ACC112 (cell line): Measurements from ENCODE around the gene CRYZ.

Experiments used
- H2AFZ ChIP-seq: fragments of 200-600 bp; sonication (generic); one replicate; pipeline ENCODE4 v1.6.0; 2017; ENCODE audit warnings: antibody characterized with exemption, low read length; ENCODE audit not compliant: unreplicated experiment
- H3K27ac ChIP-seq: fragments of 200-600 bp; sonication (generic); 2 replicates; pipeline ENCODE4 v1.5.1; 2014; ENCODE audit warnings: low read depth, mild to moderate bottlenecking, antibody characterized with exemption, low read length, moderate library complexity
- H3K27me3 ChIP-seq: fragments of 200-600 bp; sonication (generic); 2 replicates; pipeline ENCODE4 v1.6.1; 2014; ENCODE audit warnings: mild to moderate bottlenecking, antibody characterized with exemption, low read length, moderate library complexity, mixed read lengths; ENCODE audit not compliant: insufficient read depth
- H3K36me3 ChIP-seq: fragments of 200-600 bp; sonication (generic); 2 replicates; pipeline ENCODE4 v1.6.1; 2016; ENCODE audit warnings: mild to moderate bottlenecking, antibody characterized with exemption, low read length, moderate library complexity, mixed read lengths; ENCODE audit not compliant: insufficient read depth
- H3K4me1 ChIP-seq: fragments of 200-600 bp; sonication (generic); one replicate; pipeline ENCODE4 v1.6.1; 2016; ENCODE audit warnings: low read length, mixed read lengths; ENCODE audit not compliant: insufficient read depth, unreplicated experiment, control insufficient read depth
- H3K4me3 ChIP-seq: fragments of 200-600 bp; sonication (generic); 2 replicates; pipeline ENCODE4 v1.5.1; 2014; ENCODE audit warnings: mild to moderate bottlenecking, low read depth, low read length
- H3K79me2 ChIP-seq: fragments of 200-600 bp; sonication (generic); one replicate; pipeline ENCODE4 v1.6.0; 2016; ENCODE audit warnings: low read length; ENCODE audit not compliant: control insufficient read depth, unreplicated experiment, insufficient read depth

CRYZ gene

GRCh38 chr1:74732960-74733603 is at the start of gene CRYZ, which contains the start of gene TYW3:
TSS of gene CRYZ (minus strand) at chr1:74733050. CDS start at chr1:74724821, 8,229 bp downstream.
TSS of gene TYW3 (plus strand) at chr1:74733152. CDS start at chr1:74733245, 93 bp downstream.
- peak within 1 kb of the TSS; percentile 83 for H2AFZ ChIP-seq
- H3K4me3 ChIP-seq: peak within 1 kb of the TSS; percentile 95
- no peaks in the 10 kb centered on the region for H3K27me3 ChIP-seq
- H3K79me2 ChIP-seq: peaks cover 55% of the 10 kb centered on the region
- peak within 1 kb of the TSS; percentile 86 for H3K27ac ChIP-seq
- peaks cover 40% of the 10 kb centered on the region for H3K4me1 ChIP-seq
- H3K36me3 ChIP-seq: peaks cover 13% of the 10 kb centered on the region

GRCh38 chr1:74780594-74780993 is 47.7 kb upstream of the CRYZ start:
- H3K79me2 ChIP-seq: no peaks in the 10 kb centered on the region
- H3K27ac ChIP-seq: no peak overlapping the region
- no peaks in the 10 kb centered on the region for H3K27me3 ChIP-seq
- H3K4me3 ChIP-seq: no peak overlapping the region
- H2AFZ ChIP-seq: no peak overlapping the region
- H3K4me1 ChIP-seq: no peaks in the 10 kb centered on the region
- no peaks in the 10 kb centered on the region for H3K36me3 ChIP-seq

GRCh38 chr1:74779750-74780149 is 46.9 kb upstream of the CRYZ start:
- no peak overlapping the region for H3K4me3 ChIP-seq
- H3K27ac ChIP-seq: no peak overlapping the region
- no peaks in the 10 kb centered on the region for H3K36me3 ChIP-seq
- no peaks in the 10 kb centered on the region for H3K4me1 ChIP-seq
- H3K79me2 ChIP-seq: no peaks in the 10 kb centered on the region
- no peak overlapping the region for H2AFZ ChIP-seq
- H3K27me3 ChIP-seq: no peaks in the 10 kb centered on the region

- Histone ChIP-seq H3K79me2 (no peaks in the 10 kb centered on the region), H3K36me3 (no peaks in the 10 kb centered on the region), H3K4me1 (peaks cover 13% of the 10 kb centered on the region), H3K27me3 (no peaks in the 10 kb centered on the region), H3K4me3 (no peak overlapping the region), H3K27ac (no peak overlapping the region), H2AFZ (no peak overlapping the region)
Observed at GRCh38 chr1:74777525-74777924, 44.7 kb upstream of the CRYZ start.

GRCh38 chr1:74775735-74776134 is 42.9 kb upstream of the CRYZ start:
- Histone ChIP-seq H3K27me3 (no peaks in the 10 kb centered on the region), H3K36me3 (no peaks in the 10 kb centered on the region), H3K4me3 (no peak overlapping the region), H2AFZ (peak overlapping the region; percentile 32), H3K4me1 (peaks cover 15% of the 10 kb centered on the region), H3K79me2 (no peaks in the 10 kb centered on the region), H3K27ac (no peak overlapping the region)

GRCh38 chr1:74773582-74773981 is 40.7 kb upstream of the CRYZ start:
- no peaks in the 10 kb centered on the region for H3K36me3 ChIP-seq
- H3K27me3 ChIP-seq: no peaks in the 10 kb centered on the region
- peaks cover 15% of the 10 kb centered on the region for H3K4me1 ChIP-seq
- H2AFZ ChIP-seq: peak overlapping the region; percentile 88
- peak overlapping the region; percentile 70; the same call in 1 of the 2 replicates for H3K4me3 ChIP-seq
- no peak overlapping the region for H3K27ac ChIP-seq
- H3K79me2 ChIP-seq: no peaks in the 10 kb centered on the region

GRCh38 chr1:74772945-74773344 is 40.1 kb upstream of the CRYZ start:
- Histone ChIP-seq H3K27me3 (no peaks in the 10 kb centered on the region), H3K4me1 (peaks cover 15% of the 10 kb centered on the region), H3K79me2 (no peaks in the 10 kb centered on the region), H3K4me3 (peak overlapping the region; percentile 70), H3K27ac (no peak overlapping the region; the same call in 1 of the 2 replicates), H2AFZ (peak overlapping the region; percentile 88), H3K36me3 (no peaks in the 10 kb centered on the region)

- Histone ChIP-seq H3K27me3 (no peaks in the 10 kb centered on the region), H3K79me2 (no peaks in the 10 kb centered on the region), H3K4me3 (peak overlapping the region; percentile 70), H3K36me3 (no peaks in the 10 kb centered on the region), H3K4me1 (peaks cover 15% of the 10 kb centered on the region), H2AFZ (peak overlapping the region; percentile 88), H3K27ac (no peak overlapping the region)
Observed at GRCh38 chr1:74771913-74772515, 39.2 kb upstream of the CRYZ start.

GRCh38 chr1:74767490-74767889 is 34.6 kb upstream of the CRYZ start:
- no peak overlapping the region for H3K4me3 ChIP-seq
- H3K27ac ChIP-seq: no peak overlapping the region
- peaks cover 2% of the 10 kb centered on the region for H3K4me1 ChIP-seq
- H3K27me3 ChIP-seq: no peaks in the 10 kb centered on the region
- no peak overlapping the region for H2AFZ ChIP-seq
- no peaks in the 10 kb centered on the region for H3K79me2 ChIP-seq
- peaks cover 11% of the 10 kb centered on the region for H3K36me3 ChIP-seq

GRCh38 chr1:74766579-74766978 is 33.7 kb upstream of the CRYZ start:
- no peaks in the 10 kb centered on the region for H3K79me2 ChIP-seq
- no peak overlapping the region for H3K27ac ChIP-seq
- H2AFZ ChIP-seq: no peak overlapping the region
- H3K36me3 ChIP-seq: peaks cover 14% of the 10 kb centered on the region
- H3K4me1 ChIP-seq: no peaks in the 10 kb centered on the region
- no peaks in the 10 kb centered on the region for H3K27me3 ChIP-seq
- H3K4me3 ChIP-seq: no peak overlapping the region

- no peak overlapping the region for H3K4me3 ChIP-seq
- peaks cover 19% of the 10 kb centered on the region for H3K36me3 ChIP-seq
- H3K27me3 ChIP-seq: no peaks in the 10 kb centered on the region
- H3K4me1 ChIP-seq: no peaks in the 10 kb centered on the region
- H2AFZ ChIP-seq: no peak overlapping the region
- H3K79me2 ChIP-seq: no peaks in the 10 kb centered on the region
- no peak overlapping the region for H3K27ac ChIP-seq
Observed at GRCh38 chr1:74763807-74764206, 31.0 kb upstream of the CRYZ start.
